GM21619 (cell line): ENCODE data around the gene ZMIZ1.

Experiments used
- ATAC-seq: cut with Tn5 transposase; IDR thresholded peaks from one replicate; pipeline ENCODE4 v1.9.1; 2021; ENCODE audit not compliant: unreplicated experiment

Gene ZMIZ1

DNA sequence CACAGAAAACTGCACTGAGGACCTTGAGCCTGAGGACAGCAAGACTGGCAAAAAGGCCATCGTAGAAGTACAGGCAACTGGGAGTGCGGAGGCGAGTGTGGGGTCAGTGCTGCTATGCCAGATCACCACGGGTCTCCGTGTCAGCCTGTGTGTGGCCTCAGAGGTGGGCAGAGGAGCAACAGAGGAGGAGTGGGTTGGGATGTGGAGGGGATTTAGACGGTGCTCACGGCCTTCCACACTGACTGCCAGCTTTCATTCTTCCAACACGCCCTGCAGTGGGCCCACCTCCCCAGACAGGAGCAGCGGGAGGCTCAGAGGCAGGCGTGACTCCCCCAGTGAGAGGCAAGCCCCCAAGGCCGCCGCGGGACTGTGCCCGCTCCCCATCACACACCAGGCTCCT, 17.0 kb upstream of the ZMIZ1 start:
- no peak for ATAC-seq

DNA sequence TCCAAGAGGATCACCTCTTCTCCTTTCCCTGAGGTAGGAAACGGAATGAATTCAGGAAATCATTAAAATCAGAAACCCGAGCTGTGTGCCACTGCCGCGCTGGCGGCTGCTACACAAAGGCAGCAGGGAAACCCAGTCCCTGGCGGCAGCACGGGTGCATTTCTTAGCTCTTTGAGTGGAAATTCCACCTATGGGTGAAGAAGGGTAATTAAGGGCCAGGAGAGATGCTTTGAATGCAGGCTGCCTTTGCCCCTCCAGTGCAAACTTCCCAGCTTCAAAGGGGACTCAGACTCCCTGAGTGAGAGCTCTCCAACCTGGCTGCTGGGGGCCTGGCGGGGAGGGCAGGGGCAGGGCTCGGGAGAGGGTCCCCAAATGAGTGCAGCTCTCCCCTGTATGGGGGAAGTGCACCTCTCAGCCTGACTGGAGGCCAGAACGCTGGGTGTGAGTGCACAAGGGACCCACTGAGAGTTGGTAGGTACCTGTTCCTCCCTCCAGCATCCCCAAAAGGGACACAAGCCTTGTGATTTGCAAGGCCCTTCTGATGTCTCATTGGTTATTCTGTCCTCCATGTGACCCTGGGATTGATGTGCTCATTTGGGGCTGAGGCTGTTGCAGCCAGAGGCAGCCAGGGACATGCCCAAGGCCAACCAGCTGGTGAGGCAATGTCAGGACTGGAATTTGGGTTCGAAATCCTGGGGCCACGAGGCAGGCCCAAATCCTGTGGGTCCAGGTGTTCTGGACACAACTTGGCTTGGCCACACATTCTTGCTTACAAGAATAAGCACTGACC, 16.3 kb upstream of the ZMIZ1 start:
- no peak for ATAC-seq

DNA sequence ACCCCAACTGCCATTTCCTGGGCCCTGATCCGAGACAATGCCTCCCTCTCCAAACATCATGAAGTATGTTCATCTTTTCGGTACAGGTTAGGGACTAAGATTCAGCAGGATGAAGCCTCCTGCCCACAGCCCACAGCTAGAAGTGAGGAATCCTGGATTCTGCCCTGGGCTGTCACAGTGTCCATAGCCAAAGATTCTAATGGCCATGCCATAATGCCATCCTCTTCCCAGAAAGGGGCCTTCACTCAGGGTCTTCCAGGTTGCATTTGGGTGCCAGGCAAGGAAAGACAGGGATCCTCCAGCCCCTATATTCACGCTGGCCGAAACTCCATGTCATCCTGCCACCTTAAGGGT, 15.7 kb upstream of the ZMIZ1 start:
- ATAC-seq: no peak

DNA sequence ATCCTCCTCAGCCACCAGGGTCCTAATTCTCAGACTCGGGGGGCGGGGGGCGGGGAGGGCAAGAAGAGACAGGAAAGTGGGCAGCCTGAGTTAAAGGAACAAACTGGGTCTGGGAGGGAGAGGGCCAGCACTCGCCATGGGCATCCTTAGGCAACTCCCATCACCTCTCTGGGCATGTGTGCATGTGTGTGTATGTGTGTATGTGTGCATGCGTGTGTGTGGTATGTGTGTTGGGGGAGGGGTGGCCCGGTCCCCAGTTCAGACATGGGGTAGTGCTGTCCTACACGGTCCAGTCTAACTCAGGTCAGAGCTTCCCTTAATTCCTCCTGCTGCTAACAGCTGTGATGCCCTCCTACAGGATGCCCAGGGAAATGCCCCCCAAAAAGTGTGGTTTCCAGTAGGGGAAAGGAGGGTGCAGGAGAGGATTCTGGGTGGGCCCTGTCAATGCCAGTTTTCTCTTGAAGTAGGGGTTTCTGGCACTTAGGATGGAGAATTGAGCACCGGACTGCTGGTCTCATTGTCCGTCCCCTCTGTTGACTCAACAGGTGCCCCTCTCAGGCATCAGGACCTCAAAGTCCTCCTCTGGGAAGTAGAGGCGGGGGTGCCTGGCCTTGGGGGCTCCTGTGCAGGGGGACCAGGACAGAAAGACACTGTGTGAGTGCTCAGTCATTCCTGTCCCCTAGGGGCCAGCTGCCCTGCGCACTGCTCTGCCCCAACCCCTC, 15.1 kb upstream of the ZMIZ1 start:
- no peak for ATAC-seq

DNA sequence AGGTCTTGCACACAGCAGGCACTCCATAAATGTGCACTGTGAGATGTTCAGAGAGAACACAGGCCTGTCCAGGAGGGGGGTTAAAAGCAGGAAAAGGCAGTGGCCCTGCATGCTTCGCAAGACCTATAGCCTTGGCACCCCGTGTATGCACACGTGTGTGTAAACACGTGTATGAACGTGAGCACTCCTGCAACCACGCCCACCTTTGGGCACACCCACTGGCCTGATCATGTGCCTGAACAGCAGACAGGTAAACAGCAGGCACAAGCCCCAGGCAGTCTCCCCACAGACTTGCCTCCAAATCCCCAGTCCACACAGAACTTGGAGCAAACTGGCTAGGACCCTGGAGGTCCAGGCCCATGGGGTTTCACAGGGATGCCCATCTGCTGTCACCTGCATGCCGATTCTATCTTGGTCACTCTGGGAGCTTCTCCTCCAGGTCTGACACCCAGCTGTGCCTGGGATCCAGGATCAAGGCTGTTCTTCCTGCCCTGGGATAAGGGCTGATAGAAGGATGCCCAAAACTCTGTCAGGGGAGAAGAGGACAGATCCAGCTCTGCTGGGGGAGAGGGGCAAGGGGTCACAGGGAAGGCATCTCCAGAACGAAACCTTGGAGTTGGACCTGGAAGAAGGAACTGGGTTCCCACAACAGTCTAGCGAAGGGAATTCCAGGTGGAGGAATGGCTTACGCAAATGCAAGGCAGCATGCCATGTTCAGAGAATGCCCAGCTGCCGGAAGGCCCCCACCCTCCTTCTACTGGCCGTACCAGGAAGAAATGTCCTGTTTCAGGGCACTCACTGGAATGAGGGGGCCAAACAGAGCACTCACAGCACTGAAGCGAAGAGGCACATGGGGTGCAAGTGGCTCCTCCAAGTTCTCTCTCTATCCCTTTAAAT, 14.3 kb upstream of the ZMIZ1 start:
- no peak for ATAC-seq

DNA sequence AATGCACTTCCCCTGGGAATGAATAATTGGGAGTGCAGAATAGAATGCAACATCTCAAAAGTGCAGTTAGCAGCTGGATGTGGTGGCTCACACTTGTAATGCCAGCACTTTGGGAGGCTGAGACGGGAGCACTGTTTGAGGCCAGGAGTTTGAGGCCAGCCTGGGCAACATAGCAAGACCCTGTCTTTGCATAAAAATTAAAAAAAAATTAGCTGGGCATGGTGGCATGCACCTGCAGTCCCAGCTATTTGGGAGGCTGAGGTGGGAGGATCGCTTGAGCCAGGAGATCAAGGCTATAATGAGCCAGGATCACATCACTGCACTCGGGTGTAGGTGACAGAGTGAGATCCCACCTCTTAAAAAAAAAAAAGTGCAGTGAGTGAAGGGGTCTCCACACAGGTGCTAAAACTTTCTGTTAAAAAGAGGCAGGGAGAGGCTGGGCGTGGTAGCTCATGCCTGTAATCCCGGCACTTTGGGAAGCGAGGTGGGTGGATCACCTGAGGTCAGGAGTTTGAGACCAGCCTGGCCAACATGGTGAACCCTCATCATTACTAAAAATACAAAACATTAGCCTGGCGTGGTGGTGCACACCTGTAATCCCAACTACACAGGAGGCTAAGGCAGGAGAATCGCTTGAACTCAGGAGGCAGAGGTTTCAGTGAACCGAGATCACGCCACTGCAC, 13.5 kb upstream of the ZMIZ1 start:
- no peak for ATAC-seq

DNA sequence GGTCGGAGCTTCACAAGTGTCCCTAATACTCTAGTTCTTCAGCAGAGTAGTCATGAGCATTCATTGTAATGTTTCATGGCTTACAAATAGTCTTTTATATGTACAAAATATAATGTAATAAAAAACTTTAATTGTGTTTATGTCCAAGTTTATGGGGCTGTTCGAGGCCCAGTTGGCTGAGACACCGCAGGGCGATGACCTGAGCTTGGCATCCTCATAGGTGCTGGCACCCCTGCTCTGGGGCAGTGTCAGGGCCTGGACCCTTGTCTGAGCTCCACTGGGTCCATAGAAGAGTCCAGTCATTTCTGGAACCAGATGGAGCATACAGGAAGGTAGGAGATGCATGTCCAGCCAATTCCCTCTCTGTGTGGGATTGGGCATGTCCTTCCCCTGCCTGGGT, 12.9 kb upstream of the ZMIZ1 start:
- ATAC-seq: no peak

DNA sequence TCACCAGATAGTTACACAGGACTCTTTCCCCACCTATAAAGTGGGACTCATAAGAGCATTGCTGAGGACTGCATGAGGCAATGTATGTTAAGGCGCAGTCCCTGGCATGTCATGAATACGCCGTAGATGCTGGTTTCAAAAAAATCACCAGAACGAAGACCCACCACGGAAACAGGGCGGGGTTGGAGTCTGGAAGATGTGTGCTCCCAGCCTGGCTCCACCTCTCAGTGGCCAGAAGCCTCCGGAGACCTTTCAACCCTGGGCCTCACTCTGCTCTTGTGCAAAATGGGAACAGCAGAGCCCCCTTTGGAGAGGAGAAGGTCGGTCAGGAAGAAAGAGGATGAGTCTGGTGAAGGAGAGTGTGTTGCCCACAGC, 12.4 kb upstream of the ZMIZ1 start:
- ATAC-seq: no peak

DNA sequence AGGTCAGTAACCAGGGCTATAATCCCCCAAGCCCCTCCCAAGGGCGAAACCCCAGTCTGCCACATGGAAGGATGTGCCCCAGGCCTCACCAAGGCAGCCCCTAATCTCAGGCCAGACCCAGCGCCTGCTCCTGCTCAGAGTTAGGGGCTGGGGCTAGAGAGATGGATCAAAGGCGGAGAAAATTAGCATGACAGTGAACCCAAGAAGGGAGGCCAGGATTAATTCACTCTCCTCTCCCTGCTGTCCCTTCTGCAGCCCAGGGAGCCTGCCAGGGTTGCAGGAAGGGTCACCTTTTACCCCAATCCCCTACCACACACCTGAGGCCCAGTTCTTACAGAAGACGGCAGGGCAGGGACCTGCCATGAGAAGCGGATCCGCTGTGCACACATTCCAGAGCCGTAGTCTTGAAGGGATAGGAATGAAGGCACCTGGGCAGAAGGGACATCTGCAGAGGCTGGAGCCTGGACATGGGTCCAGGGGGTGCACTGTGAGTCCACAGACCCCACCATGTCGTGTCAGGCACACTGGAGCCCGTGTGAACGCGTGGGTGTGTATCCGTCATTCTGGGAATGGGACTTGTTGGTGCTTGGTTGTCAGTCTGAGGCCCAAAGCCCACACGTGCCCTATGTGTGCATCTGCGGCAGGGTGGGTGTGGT, 11.9 kb upstream of the ZMIZ1 start:
- no peak for ATAC-seq

DNA sequence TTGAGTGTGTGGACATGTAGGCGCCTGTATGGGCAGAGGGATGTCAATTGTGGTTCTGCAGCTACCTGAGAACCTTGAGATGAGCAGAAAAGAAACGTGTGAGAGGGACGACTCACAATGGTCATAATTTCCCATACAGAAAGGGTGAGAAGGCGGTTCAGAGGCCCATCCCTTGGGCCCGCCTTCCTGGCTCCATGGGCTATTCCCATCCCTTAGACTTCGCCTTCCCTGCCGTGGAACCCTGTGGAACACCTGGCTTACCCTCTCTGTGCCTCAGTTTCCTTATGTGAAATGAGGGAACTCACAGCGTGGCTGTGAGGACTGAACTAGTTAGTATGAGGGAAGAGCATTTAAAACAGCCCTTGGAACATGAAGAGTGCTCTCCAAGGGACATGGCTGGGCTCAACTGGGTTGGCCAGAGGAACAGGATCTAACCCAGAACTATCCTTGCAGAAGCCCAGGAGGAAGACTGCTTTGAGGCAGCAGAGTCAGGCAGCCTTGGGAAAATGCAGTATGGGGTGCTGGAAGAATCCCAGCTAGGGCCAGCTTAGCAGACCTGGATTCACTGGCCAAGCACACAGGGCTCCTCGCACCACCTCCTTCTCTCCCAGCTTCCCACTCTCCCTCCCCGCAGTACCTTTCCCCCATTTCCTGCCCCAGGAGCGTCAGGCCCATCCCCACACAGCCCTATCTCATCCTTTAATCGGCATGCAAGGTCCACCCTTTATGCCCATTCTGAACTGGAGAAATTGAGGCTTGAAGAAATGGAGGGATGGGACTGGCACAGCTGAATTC, 11.1 kb upstream of the ZMIZ1 start:
- ATAC-seq: no peak

DNA sequence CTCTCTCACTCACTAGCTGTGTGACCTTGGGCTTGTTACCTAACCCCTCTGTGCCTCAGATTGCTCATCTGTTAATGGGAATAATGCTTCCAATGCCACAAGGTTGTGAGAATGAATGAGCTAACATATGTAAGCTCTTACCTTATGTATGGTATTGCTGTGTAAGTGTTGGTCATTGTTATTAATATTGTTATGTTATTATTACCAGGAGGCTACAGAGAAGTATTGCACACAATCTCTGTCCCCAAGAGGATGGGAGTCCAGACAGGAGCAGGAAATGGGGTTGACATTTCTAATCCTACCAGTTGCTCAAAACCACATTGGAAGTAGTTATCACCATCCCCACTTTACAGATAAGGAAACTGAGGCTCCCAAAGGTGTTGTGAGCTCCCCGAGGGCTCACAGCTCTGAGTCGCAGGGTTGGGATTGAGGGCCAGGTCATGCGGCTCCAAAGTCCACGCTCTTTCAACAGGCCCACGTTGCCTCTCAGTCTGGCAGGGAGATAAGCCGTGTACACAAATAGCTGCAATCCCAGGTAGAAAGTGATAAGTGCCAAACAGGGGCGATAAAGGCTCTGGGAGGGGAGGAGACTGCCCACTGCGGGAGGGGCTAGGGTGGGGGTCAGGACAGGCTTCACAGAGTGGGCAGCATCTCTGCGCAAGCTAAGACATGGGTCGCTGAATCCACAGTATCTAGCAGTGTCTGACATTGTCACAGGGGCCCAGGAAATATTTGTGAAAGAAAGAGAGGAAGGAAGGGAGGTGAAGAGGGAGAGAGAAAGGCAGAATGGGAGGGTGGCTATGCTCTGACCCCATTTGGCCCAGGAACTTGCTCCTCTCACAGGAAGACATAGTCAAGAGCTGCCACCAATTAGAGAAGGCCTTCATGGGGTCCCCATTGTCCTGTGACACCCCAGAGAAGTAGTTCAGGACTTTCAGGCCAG, 9.6 kb upstream of the ZMIZ1 start:
- no peak for ATAC-seq

DNA sequence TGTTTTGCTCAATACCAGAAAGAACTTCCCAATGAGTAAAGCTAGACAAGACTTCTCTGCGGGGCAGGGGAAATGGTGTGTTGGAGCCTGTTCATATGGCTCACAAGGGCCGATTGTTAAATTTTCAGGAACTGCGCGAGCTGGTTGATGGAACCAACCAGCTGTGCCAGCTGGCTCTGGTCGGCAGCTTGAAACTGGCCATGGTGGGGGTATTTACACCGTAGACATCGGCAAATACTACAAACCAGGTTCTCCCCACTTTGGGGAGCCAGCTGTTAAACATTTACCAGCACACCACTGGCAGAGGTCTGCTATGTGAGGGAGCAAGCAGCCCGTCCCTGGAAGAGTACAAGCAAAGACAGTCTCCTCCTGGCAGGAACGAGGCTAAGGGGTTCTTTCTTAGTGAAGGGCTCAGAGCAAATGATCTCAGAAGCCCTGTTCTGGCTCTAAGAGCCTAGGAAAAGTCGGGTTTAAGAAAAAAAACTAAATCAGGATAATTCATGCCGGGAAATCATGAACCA, 8.8 kb upstream of the ZMIZ1 start:
- ATAC-seq: no peak

DNA sequence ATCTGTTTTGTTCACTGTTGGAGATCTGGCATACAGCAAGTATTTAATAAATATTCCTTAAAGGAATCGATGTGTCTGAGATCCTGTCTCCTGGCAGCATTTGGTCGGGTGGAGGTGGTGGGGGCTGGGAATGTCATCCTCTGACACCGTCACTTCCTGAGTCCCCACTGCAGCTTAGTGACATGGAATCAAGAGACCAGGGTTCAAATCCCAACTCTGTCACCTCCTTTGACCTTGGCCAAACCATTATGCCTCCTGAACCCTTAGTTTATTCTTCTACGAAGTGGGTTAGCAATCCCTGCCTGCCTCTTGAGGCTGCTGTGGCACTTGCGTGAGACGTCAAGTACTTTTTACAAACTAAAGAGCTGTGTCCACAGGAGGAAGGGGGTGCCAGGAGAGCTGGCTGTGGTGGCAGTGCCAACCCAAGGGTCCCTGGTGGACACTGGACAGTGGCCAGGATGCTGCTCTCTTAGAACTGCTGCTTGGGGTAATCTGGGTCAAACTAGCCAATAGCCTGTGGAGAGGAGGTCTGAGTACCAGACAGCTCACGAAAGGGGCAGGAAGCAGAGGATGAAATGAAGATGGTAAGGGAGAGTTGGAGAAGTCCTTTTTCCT, 8.0 kb upstream of the ZMIZ1 start:
- ATAC-seq: no peak

DNA sequence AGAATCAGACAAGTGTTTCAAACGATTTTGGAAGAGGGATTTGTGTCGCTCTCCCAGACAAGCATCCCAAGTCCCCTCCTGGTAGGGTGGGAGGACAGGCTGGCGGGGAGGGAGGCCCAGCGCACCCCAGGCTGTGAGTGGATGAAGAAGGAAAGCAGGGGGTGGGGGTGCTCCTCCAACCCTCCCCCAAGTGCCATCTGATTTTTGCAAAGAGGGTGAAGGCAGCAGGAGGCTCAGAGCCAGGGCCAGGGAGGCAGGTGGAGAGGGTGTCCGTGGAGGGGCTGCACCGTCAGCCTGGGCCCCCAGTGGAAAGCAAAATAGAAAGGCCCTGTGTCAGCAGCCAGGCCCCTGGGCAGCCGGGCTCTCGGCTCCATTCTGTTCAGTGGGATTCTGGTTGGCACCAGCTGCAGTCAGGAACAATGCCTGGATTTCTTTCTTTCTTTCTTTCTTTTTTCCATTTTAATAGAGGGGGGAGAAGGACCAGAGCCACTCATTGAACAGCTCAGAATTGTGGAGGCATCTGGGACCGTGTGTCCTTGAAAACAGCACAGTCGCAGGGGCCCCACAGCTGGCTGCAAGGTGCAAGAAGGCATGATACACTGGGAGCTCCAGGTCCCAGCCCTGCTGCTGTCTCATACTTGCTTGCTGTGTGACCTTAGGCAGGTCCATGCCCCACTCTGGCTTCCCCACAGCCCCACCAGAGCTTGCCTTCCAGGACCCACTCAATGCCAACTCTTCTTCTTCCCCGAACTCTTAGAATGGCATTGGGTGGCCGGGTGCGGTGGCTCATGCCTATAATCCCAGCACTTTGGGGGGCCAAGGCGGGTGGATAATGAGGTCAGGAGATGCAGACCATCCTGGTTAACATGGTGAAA, 7.1 kb upstream of the ZMIZ1 start:
- no peak for ATAC-seq

DNA sequence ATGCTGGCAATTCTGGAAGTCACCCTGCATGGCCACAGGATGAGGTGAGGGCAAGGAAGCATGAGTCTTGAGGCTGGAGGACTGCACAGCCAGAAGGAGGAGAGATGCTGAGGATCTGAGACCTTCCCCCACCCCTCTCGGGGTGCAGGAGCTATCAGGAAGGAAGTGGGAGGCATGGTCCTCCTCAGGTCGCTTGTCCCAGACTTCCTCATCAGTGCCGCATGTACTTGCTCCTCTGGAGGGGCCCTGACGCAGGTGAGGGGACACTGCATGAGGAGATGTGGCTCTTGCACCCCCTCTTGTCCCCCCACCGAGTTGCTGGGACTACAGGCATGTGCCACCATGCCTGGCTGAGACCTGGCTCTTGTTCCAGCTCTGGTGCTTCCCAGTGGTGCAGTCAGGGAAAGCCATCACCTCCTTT, 5.7 kb upstream of the ZMIZ1 start:
- ATAC-seq: no peak

DNA sequence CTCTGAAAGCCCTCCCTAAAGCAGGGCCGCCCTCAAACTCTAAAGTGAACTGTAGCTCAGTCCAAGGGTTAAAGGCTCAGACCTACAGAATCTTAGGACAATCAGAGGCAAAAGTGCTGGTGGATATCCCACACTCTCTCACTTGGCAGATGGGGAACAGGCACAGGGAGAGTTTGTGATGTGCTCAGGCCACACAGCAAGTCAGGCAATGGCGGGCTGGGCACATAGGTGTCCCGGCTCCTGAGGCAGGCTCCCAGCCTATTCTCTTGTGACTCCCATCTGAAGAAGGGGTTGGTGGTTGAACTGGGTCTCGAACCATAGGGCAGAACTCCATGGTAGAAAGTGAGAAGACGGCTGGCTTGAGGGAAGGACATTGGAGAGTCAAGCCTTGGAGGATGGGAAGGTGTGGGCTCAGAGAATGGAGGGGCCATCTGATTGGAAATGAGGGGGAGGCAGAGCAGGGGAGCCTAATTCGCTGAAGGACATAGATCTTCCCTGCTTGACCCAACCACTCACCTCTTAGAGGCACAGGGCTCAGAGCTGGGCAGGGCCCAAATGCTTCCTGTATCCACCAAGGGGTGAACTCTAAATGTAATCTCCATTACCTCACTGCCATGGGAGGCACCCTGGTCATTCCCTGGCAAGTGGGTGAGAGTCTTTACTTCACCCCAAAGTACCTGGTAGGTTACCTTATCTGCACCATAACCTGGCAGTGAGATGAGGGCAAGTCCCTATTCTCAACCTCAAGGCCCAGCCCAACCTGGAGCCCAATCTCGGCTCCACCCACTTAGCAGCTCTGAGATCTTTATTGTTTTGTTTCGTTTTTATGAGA, 4.9 kb upstream of the ZMIZ1 start:
- no peak for ATAC-seq
